Measurements from ENCODE around the gene GRPEL2.

GRPEL2 gene

GRCh38 chr5:149304195-149305078 is 40.9 kb upstream of the GRPEL2 start:
- DNase-seq (ENCODE audit: insufficient read length), result no peak
- FAIRE-seq, result no peak
- TF ChIP-seq POLR2A (IDR thresholded peaks at IDR 0.05; ENCODE audit: low read depth, low read length) (no peak), POLR2AphosphoS5 (IDR thresholded peaks at IDR 0.05; ENCODE audit: low read depth, low read length) (no peak), TAF1 (IDR thresholded peaks at IDR 0.05; ENCODE audit: borderline replicate concordance, low read depth, low read length) (no peak)

GRCh38 chr5:149309354-149309753 is 35.9 kb upstream of the GRPEL2 start:
- no peak for TF ChIP-seq POLR2AphosphoS5 (IDR thresholded peaks at IDR 0.05; ENCODE audit: low read depth, low read length)
- TF ChIP-seq POLR2A (IDR thresholded peaks at IDR 0.05; ENCODE audit: low read depth, low read length), result no peak
- no peak for TF ChIP-seq TAF1 (IDR thresholded peaks at IDR 0.05; ENCODE audit: borderline replicate concordance, low read depth, low read length)
- no peak for DNase-seq (ENCODE audit: insufficient read length)
- FAIRE-seq, result no peak

- DNase-seq (ENCODE audit: insufficient read length) (no peak), FAIRE-seq (no peak)
- TF ChIP-seq POLR2A (IDR thresholded peaks at IDR 0.05; ENCODE audit: low read depth, low read length), result no peak
Measured at GRCh38 chr5:149310488-149310887, 34.8 kb upstream of the GRPEL2 start.

- FAIRE-seq (no peak), DNase-seq (ENCODE audit: insufficient read length) (no peak)
- TF ChIP-seq POLR2AphosphoS5 (IDR thresholded peaks at IDR 0.05; ENCODE audit: low read depth, low read length) (no peak), TAF1 (IDR thresholded peaks at IDR 0.05; ENCODE audit: borderline replicate concordance, low read depth, low read length) (no peak), POLR2A (IDR thresholded peaks at IDR 0.05; ENCODE audit: low read depth, low read length) (no peak)
Measured at GRCh38 chr5:149310947-149311658, 34.2 kb upstream of the GRPEL2 start.

GRCh38 chr5:149313151-149313841 is 32.0 kb upstream of the GRPEL2 start:
- no peak for DNase-seq (ENCODE audit: insufficient read length)
- FAIRE-seq, result no peak
- TF ChIP-seq POLR2A (IDR thresholded peaks at IDR 0.05; ENCODE audit: low read depth, low read length) (no peak), TAF1 (IDR thresholded peaks at IDR 0.05; ENCODE audit: borderline replicate concordance, low read depth, low read length) (no peak)

- FAIRE-seq (no peak), DNase-seq (ENCODE audit: insufficient read length) (no peak)
- no peak for TF ChIP-seq POLR2A (IDR thresholded peaks at IDR 0.05; ENCODE audit: low read depth, low read length)
- TF ChIP-seq POLR2AphosphoS5 (IDR thresholded peaks at IDR 0.05; ENCODE audit: low read depth, low read length), result no peak
- no peak for TF ChIP-seq TAF1 (IDR thresholded peaks at IDR 0.05; ENCODE audit: borderline replicate concordance, low read depth, low read length)
Measured at GRCh38 chr5:149314571-149315111, 30.7 kb upstream of the GRPEL2 start.

GRCh38 chr5:149315753-149316152 is 29.5 kb upstream of the GRPEL2 start:
- DNase-seq (ENCODE audit: insufficient read length) (no peak), FAIRE-seq (no peak)
- TF ChIP-seq POLR2AphosphoS5 (IDR thresholded peaks at IDR 0.05; ENCODE audit: low read depth, low read length) (no peak), POLR2A (IDR thresholded peaks at IDR 0.05; ENCODE audit: low read depth, low read length) (no peak), TAF1 (IDR thresholded peaks at IDR 0.05; ENCODE audit: borderline replicate concordance, low read depth, low read length) (no peak)

GRCh38 chr5:149317281-149318048 is 27.8 kb upstream of the GRPEL2 start:
- TF ChIP-seq POLR2A (IDR thresholded peaks at IDR 0.05; ENCODE audit: low read depth, low read length) (no peak), TAF1 (IDR thresholded peaks at IDR 0.05; ENCODE audit: borderline replicate concordance, low read depth, low read length) (no peak), POLR2AphosphoS5 (IDR thresholded peaks at IDR 0.05; ENCODE audit: low read depth, low read length) (no peak)
- DNase-seq (ENCODE audit: insufficient read length), result peak; percentile 35
- FAIRE-seq, result peak; percentile 60

GRCh38 chr5:149319174-149319573 is 26.1 kb upstream of the GRPEL2 start:
- no peak for DNase-seq (ENCODE audit: insufficient read length)
- FAIRE-seq, result no peak
- TF ChIP-seq TAF1 (IDR thresholded peaks at IDR 0.05; ENCODE audit: borderline replicate concordance, low read depth, low read length) (no peak), POLR2AphosphoS5 (IDR thresholded peaks at IDR 0.05; ENCODE audit: low read depth, low read length) (no peak), POLR2A (IDR thresholded peaks at IDR 0.05; ENCODE audit: low read depth, low read length) (no peak)

GRCh38 chr5:149320791-149321330 is 24.4 kb upstream of the GRPEL2 start:
- no peak for FAIRE-seq
- TF ChIP-seq POLR2A (IDR thresholded peaks at IDR 0.05; ENCODE audit: low read depth, low read length) (no peak), TAF1 (IDR thresholded peaks at IDR 0.05; ENCODE audit: borderline replicate concordance, low read depth, low read length) (no peak), POLR2AphosphoS5 (IDR thresholded peaks at IDR 0.05; ENCODE audit: low read depth, low read length) (no peak)
- no peak for DNase-seq (ENCODE audit: insufficient read length)

All from GM12892 (cell line).